Activated B cell treated with CpG ODN at 0.5 μM for 24 hours (primary cell): ENCODE results near the gene GAK. TPM values are rescaled to one million over a fixed set of nuclear protein-coding genes. Genes with fewer than 3 reads are reported as not detected.

ENCODE experiments used
- ATAC-seq: fragments of 200-7000 bp; cut with Tn5 transposase; one replicate; pipeline ENCODE4 v1.10.0; 2021; ENCODE audit warnings: low read depth, mild to moderate bottlenecking, moderate library complexity
- CTCF ChIA-PET: fragments of 350-600 bp; sonication (Branson Sonifier 250); formaldehyde crosslinking; loops from one replicate; lab custom pipeline; 2021; ENCODE audit warnings: antibody characterized with exemption; lab: Charles Lee
- POLR2A ChIA-PET: fragments of 350-600 bp; sonication (Branson Sonifier 250); formaldehyde crosslinking; loops from one replicate; lab custom pipeline; 2021; ENCODE audit warnings: antibody characterized with exemption; lab: Charles Lee
- DNase-seq: peaks from one replicate; pipeline ENCODE4 v3.0.0; 2022
- H3K27ac Mint-ChIP-seq: one replicate; pipeline ENCODE4 v1.8.0; 2020; ENCODE audit warnings: mixed read lengths
- H3K27me3 Mint-ChIP-seq: one replicate; pipeline ENCODE4 v1.8.0; 2021; ENCODE audit warnings: mixed read lengths
- H3K36me3 Mint-ChIP-seq: one replicate; pipeline ENCODE4 v1.8.0; 2021; ENCODE audit warnings: low read depth, mixed read lengths
- H3K4me1 Mint-ChIP-seq: one replicate; pipeline ENCODE4 v1.8.0; 2021; ENCODE audit warnings: mixed read lengths
- H3K4me3 Mint-ChIP-seq: one replicate; pipeline ENCODE4 v1.8.0; 2020; ENCODE audit warnings: mild to moderate bottlenecking, mixed read lengths
- H3K9me3 Mint-ChIP-seq: one replicate; pipeline ENCODE4 v1.8.0; 2020; ENCODE audit warnings: mixed read lengths
- CTCF ChIP-seq: fragments of 200-600 bp; IDR thresholded peaks from one replicate; pipeline ENCODE4 v1.8.0; 2022; ENCODE audit warnings: antibody characterized with exemption, mild to moderate bottlenecking
- intact Hi-C: fragments of 100-400 bp; cut with micrococcal nuclease; formaldehyde crosslinking; loops from one replicate; pipeline ENCODE4 v1.15.1; 2024
- total RNA-seq: library from RNA; stranded (reverse); gene quantifications from 2 replicates; pipeline ENCODE4 v1.2.3, GENCODE V29; 2022

The GAK gene
- total RNA-seq, 1 donor from 2014 or later = 172 TPM

GRCh38 chr4:801436-802124 lies 130.5 kb downstream of the GAK start:
- peaks cover 16% of the 10 kb centered on the region for H3K27me3 Mint-ChIP-seq
- CTCF ChIA-PET = no interaction called here
- POLR2A ChIA-PET = no interaction called here
- H3K36me3 Mint-ChIP-seq = no peaks in the 10 kb centered on the region
- H3K4me1 Mint-ChIP-seq = peaks cover 4% of the 10 kb centered on the region
- no peak for TF ChIP-seq CTCF
- H3K9me3 Mint-ChIP-seq = peaks cover 3% of the 10 kb centered on the region
- DNase-seq (no peak), ATAC-seq (no peak)
- H3K4me3 Mint-ChIP-seq = no peak overlapping the region
- intact Hi-C loops = no loop called here
- no peak overlapping the region for H3K27ac Mint-ChIP-seq

Other genes starting within 250 kb of the GAK start
- gene SLC49A3, start 243.2 kb downstream of the GAK start, total RNA-seq = 2.3 TPM in 2 replicates
- 51.3 and 59.2 TPM in 2 replicates for gene PCGF3, start 226.5 kb downstream of the GAK start, total RNA-seq
- not detected in 2 replicates for gene CPLX1, start 106.2 kb downstream of the GAK start, total RNA-seq
- 24.5 and 28.8 TPM in 2 replicates for gene TMEM175, start 144 bp upstream of the GAK start, total RNA-seq
- 16.3 and 16.4 TPM in 2 replicates for gene DGKQ, start 41.3 kb upstream of the GAK start, total RNA-seq
- gene IDUA, start 54.7 kb upstream of the GAK start, total RNA-seq = 24.7 and 32.9 TPM in 2 replicates
- gene SLC26A1, start 61.1 kb upstream of the GAK start, total RNA-seq = 0.15 TPM in 1 of 2 replicates, not detected in the other
- gene FGFRL1, start 79.3 kb upstream of the GAK start, total RNA-seq = 4.2 and 5.6 TPM in 2 replicates
- 2.1 and 2.4 TPM in 2 replicates for gene RNF212, start 181.2 kb upstream of the GAK start, total RNA-seq
- 2.2 and 3.4 TPM in 2 replicates for gene SPON2, start 240.3 kb upstream of the GAK start, total RNA-seq